Measurements from ENCODE around the gene AP4S1. TPM values are rescaled to one million over a fixed set of nuclear protein-coding genes. Genes with fewer than 3 reads are reported as not detected.
"Not testable (repeated sequence)": the region's sequence is repeated elsewhere in the genome, so short reads cannot be mapped to it uniquely, and the experiment has no call there.

AP4S1 gene
- total RNA-seq, 2 donors from 2014 or later = 7.6 to 11.1 TPM

DNA sequence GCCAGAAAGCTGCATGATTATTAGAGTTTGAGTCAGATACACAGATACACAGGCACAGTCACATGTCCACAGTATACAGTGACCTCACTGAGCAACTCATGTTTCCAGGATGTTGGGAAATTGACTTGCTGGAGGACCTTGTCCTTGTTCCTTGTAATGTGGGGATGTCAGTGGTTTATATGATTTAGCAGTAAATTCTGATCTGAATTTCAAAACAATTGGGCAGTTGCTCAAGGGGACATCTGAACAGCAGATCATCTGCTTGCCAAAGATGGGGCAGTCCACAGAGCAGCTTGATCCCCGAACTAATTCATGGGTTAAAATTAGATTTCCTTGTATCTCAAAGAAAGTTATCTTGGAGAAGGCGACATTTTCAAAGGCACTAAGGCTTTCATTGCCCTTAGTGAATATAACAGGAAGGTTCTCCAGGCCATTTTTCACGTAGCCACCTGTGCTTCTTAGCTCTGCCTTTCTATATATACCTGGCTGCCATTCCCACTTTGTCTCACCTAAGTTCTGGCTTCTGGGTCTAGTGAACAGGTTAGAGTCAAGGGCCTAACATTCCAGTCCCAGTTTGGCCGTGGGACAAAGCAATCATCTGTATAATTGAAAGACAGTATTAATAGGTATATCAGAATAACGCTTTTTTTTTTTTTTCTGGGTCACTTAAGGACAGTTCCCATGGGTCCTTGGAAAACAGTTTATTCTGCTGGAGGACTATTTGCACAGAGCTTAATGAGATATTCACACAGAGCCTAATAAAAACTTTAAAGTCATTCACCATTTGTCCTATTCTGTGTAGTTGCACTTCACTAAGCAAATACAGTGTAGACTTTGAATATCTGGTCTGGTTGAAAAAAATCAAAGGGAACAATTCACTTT lies 65.7 kb downstream of the AP4S1 start:
- H3K4me1 ChIP-seq (ENCODE audit: control insufficient read depth, insufficient read depth, low read length) = no peaks in the 10 kb centered on the region
- no peaks in the 10 kb centered on the region for H3K9me3 ChIP-seq (ENCODE audit: control insufficient read depth, low read length)
- Mint-ChIP-seq H3K9me3 (no peaks in the 10 kb centered on the region), H3K4me1 (no peaks in the 10 kb centered on the region), H3K27me3 (ENCODE audit: insufficient read depth) (no peaks in the 10 kb centered on the region), H3K27ac (no peak overlapping the region), H3K4me3 (no peak overlapping the region), H3K36me3 (ENCODE audit: low read depth) (peaks cover 2% of the 10 kb centered on the region)
- H3K27me3 ChIP-seq (ENCODE audit: control insufficient read depth, insufficient read depth, low read length, poor library complexity, severe bottlenecking) = no peaks in the 10 kb centered on the region
- H3K27ac ChIP-seq (ENCODE audit: low read depth, low read length) = no peak overlapping the region
- no peak overlapping the region for H3K4me3 ChIP-seq (ENCODE audit: low read length)
- TF ChIP-seq, protein P1, sequence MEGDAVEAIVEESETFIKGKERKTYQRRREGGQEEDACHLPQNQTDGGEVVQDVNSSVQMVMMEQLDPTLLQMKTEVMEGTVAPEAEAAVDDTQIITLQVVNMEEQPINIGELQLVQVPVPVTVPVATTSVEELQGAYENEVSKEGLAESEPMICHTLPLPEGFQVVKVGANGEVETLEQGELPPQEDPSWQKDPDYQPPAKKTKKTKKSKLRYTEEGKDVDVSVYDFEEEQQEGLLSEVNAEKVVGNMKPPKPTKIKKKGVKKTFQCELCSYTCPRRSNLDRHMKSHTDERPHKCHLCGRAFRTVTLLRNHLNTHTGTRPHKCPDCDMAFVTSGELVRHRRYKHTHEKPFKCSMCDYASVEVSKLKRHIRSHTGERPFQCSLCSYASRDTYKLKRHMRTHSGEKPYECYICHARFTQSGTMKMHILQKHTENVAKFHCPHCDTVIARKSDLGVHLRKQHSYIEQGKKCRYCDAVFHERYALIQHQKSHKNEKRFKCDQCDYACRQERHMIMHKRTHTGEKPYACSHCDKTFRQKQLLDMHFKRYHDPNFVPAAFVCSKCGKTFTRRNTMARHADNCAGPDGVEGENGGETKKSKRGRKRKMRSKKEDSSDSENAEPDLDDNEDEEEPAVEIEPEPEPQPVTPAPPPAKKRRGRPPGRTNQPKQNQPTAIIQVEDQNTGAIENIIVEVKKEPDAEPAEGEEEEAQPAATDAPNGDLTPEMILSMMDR (conservative IDR thresholded peaks at IDR 0.05) = no peak
- H3K36me3 ChIP-seq (ENCODE audit: control insufficient read depth, insufficient read depth, low read length) = peaks cover 2% of the 10 kb centered on the region
- no peak for DNase-seq
- no peak overlapping the region for H3K9ac ChIP-seq (ENCODE audit: extremely low read depth, low read length, poor library complexity, severe bottlenecking)
- 92 to 100% methylated on average over 2 to 5 of the region's 5 CpGs for WGBS, 2 experiments (ENCODE audit: insufficient coverage in 1 of 2, insufficient read length in 1 of 2)

DNA sequence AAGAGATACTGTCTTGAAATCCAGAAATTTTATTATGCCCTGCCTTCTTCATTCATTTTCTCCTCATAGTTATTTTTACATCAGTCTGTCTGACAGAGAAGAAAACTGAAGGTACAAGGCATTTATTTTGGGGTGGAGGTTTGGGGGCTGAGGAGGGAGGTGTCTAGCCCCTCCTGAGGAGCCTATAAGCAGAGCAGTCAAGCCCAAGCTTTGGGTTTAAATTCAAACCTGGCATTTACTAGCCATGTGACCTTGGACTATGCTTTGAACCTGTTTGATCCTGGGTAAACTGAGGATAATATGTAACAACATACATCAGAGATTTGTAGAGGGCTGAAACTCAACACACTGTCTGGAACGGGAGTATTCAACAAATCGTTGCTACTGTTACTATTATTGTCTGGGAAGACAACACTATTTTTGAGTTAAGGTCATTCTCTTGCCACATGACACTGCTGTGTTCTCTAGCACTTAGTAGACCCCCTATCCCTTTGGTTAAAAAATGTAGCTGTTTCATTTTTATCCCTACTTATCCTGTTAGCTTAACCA lies 66.8 kb downstream of the AP4S1 start:
- Mint-ChIP-seq H3K27ac (no peak overlapping the region), H3K4me1 (no peaks in the 10 kb centered on the region), H3K27me3 (ENCODE audit: insufficient read depth) (no peaks in the 10 kb centered on the region), H3K9me3 (no peaks in the 10 kb centered on the region), H3K36me3 (ENCODE audit: low read depth) (peaks cover 5% of the 10 kb centered on the region), H3K4me3 (no peak overlapping the region)
- Histone ChIP-seq H3K36me3 (ENCODE audit: control insufficient read depth, insufficient read depth, low read length) (peaks cover 5% of the 10 kb centered on the region), H3K9ac (ENCODE audit: extremely low read depth, low read length, poor library complexity, severe bottlenecking) (no peak overlapping the region), H3K4me1 (ENCODE audit: control insufficient read depth, insufficient read depth, low read length) (no peaks in the 10 kb centered on the region), H3K27me3 (ENCODE audit: control insufficient read depth, insufficient read depth, low read length, poor library complexity, severe bottlenecking) (no peaks in the 10 kb centered on the region), H3K9me3 (ENCODE audit: control insufficient read depth, low read length) (no peaks in the 10 kb centered on the region), H3K27ac (ENCODE audit: low read depth, low read length) (no peak overlapping the region), H3K4me3 (ENCODE audit: low read length) (no peak overlapping the region)
- DNase-seq = no peak
- 88 to 94% methylated on average over 2 of the region's 2 CpGs for WGBS, 2 experiments (ENCODE audit: insufficient coverage in 1 of 2, insufficient read length in 1 of 2)
- TF ChIP-seq, protein P1 (conservative IDR thresholded peaks at IDR 0.05) = no peak

DNA sequence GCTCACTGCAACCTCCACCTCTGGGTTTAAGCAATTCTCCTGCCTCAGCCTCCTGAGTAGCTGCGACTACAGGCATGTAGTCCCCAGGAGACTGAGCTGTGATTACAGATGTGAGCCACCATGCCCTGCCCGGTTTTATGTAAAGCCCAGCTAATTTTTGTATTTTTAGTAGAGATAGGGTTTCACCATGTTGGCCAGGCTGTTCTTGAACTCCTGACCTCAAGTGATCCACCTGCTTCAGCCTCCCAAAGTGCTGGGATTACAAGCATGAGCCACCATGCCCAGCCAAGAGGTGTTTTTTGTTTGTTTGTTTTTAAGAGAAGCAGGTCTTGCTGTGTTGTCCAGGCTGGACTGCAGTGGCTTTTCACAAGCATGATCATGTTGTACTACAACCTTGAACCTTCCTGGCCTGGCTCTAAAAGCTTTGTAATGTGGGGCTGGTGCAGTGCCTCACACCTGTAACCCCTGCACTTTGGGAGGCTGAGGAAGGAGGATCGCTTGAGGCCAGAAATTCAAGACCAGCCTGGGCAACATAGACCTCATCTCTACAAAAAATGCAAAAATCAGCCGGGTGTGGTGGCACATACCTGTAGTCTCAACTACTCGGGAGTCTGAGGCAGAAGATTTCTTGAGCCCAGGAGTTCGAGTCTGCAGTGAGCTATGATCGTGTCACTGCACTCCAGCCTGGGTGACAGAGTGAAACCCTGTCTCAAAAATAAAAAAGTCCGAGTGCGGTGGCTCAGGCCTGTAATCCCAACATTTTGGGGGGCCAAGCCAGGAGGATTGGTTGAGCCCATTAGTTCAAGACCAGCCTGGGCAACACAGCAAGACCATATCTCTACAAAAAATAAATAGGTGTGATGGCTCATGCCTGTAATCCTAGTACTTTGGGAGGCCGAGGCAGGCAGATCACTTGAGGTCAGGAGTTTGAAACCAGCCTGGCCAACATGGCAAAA lies 68.7 kb downstream of the AP4S1 start:
- not testable (repeated sequence) for H3K4me3 ChIP-seq (ENCODE audit: low read length); H3K27ac Mint-ChIP-seq; H3K4me3 Mint-ChIP-seq; H3K27me3 Mint-ChIP-seq (ENCODE audit: insufficient read depth); DNase-seq; H3K27me3 ChIP-seq (ENCODE audit: control insufficient read depth, insufficient read depth, low read length, poor library complexity, severe bottlenecking); H3K4me1 Mint-ChIP-seq; H3K9me3 ChIP-seq (ENCODE audit: control insufficient read depth, low read length); H3K9me3 Mint-ChIP-seq; H3K27ac ChIP-seq (ENCODE audit: low read depth, low read length); H3K4me1 ChIP-seq (ENCODE audit: control insufficient read depth, insufficient read depth, low read length); H3K9ac ChIP-seq (ENCODE audit: extremely low read depth, low read length, poor library complexity, severe bottlenecking)
- 94 to 96% methylated on average over 6 to 10 of the region's 10 CpGs for WGBS, 2 experiments (ENCODE audit: insufficient coverage in 1 of 2, insufficient read length in 1 of 2)
- peaks cover 13% of the 10 kb centered on the region for H3K36me3 ChIP-seq (ENCODE audit: control insufficient read depth, insufficient read depth, low read length)
- peaks cover 14% of the 10 kb centered on the region for H3K36me3 Mint-ChIP-seq (ENCODE audit: low read depth)

DNA sequence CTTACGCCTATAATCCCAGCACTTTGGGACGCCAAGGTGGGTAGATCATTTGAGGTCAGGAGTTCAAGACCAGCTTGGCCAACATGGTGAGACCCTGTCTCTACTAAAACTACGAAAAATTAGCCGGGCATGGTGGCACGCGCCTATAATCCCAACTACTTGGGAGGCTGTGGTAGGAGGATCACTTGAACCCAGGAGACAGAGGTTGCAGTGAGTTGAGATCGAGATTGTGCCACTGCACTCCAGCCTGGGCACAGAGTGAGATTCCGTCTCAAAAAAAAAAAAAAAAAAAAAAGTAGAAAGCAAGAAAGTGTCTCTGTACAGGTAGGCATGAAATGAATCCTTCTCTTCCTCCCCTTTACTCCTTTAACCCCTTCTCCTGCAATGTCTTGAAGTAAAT lies 70.4 kb downstream of the AP4S1 start:
- H3K4me3 ChIP-seq (ENCODE audit: low read length); DNase-seq; H3K9me3 ChIP-seq (ENCODE audit: control insufficient read depth, low read length); H3K4me1 Mint-ChIP-seq; H3K9me3 Mint-ChIP-seq; H3K9ac ChIP-seq (ENCODE audit: extremely low read depth, low read length, poor library complexity, severe bottlenecking); H3K4me1 ChIP-seq (ENCODE audit: control insufficient read depth, insufficient read depth, low read length); H3K27ac ChIP-seq (ENCODE audit: low read depth, low read length); H3K27ac Mint-ChIP-seq; H3K27me3 ChIP-seq (ENCODE audit: control insufficient read depth, insufficient read depth, low read length, poor library complexity, severe bottlenecking); H3K4me3 Mint-ChIP-seq; H3K27me3 Mint-ChIP-seq (ENCODE audit: insufficient read depth): not testable (repeated sequence)
- H3K36me3 ChIP-seq (ENCODE audit: control insufficient read depth, insufficient read depth, low read length) = peaks cover 30% of the 10 kb centered on the region
- H3K36me3 Mint-ChIP-seq (ENCODE audit: low read depth) = peaks cover 27% of the 10 kb centered on the region
- 97 to 100% methylated on average over 6 to 7 of the region's 8 CpGs for WGBS, 2 experiments (ENCODE audit: insufficient coverage in 1 of 2, insufficient read length in 1 of 2)
